Activated T-helper 1 cell treated with anti-CD3 and anti-CD28 coated beads, Interleukin-12 subunit alpha, Interleukin-12 subunit beta, Interleukin-2, Interleukin-4 antibody, amounts not matched to agents 30 ng/mL and 10 ng/mL and 1 ng/mL, durations not matched to agents 14 hours and 24 hours and 36 hours (primary cell): ENCODE measurements around the gene SFSWAP. TPM values are rescaled to one million over a fixed set of nuclear protein-coding genes. Genes with fewer than 3 reads are reported as not detected.
A peak's percentile ranks its signal among the peaks of the same experiment; 100 is the strongest.
"Not testable (repeated sequence)": the region's sequence is repeated elsewhere in the genome, so short reads cannot be mapped to it uniquely, and the experiment has no call there.

Experiments
- DNase-seq: peaks from one replicate; pipeline ENCODE4 v3.0.0; 2021; ENCODE audit warnings: low spot score
- H3K27ac Mint-ChIP-seq: one replicate; pipeline ENCODE4 v1.8.0; 2021; ENCODE audit warnings: mild to moderate bottlenecking, mixed read lengths
- H3K27me3 Mint-ChIP-seq: one replicate; pipeline ENCODE4 v1.8.0; 2022; ENCODE audit warnings: mild to moderate bottlenecking, moderate library complexity, mixed read lengths; ENCODE audit not compliant: insufficient read depth
- H3K36me3 Mint-ChIP-seq: one replicate; pipeline ENCODE4 v1.8.0; 2021; ENCODE audit warnings: low read depth, mixed read lengths
- H3K4me1 Mint-ChIP-seq: one replicate; pipeline ENCODE4 v1.8.0; 2021; ENCODE audit warnings: low read depth, mixed read lengths
- H3K4me3 Mint-ChIP-seq: one replicate; pipeline ENCODE4 v1.8.0; 2021; ENCODE audit warnings: mild to moderate bottlenecking, moderate library complexity, mixed read lengths
- H3K9me3 Mint-ChIP-seq: one replicate; pipeline ENCODE4 v1.8.0; 2021; ENCODE audit warnings: mixed read lengths
- intact Hi-C: fragments of 100-400 bp; cut with micrococcal nuclease; formaldehyde crosslinking; loops from one replicate; pipeline ENCODE4 v1.15.1; 2024
- total RNA-seq: library from RNA; stranded (reverse); gene quantifications from 2 replicates; pipeline ENCODE4 v1.2.3, GENCODE V29; 2022

Gene SFSWAP
- total RNA-seq, 1 donor from 2014 or later = 69.3 TPM

- no peaks in the 10 kb centered on the region for H3K36me3 Mint-ChIP-seq
- DNase-seq = no peak
- H3K9me3 Mint-ChIP-seq = peaks cover 11% of the 10 kb centered on the region
- H3K4me1 Mint-ChIP-seq = no peaks in the 10 kb centered on the region
- intact Hi-C loops = no loop called here
- peaks cover 11% of the 10 kb centered on the region for H3K27me3 Mint-ChIP-seq
- H3K4me3 Mint-ChIP-seq = no peak overlapping the region
- no peak overlapping the region for H3K27ac Mint-ChIP-seq
Measured at GRCh38 chr12:131700271-131700670, 10.6 kb upstream of the SFSWAP start.

DNA sequence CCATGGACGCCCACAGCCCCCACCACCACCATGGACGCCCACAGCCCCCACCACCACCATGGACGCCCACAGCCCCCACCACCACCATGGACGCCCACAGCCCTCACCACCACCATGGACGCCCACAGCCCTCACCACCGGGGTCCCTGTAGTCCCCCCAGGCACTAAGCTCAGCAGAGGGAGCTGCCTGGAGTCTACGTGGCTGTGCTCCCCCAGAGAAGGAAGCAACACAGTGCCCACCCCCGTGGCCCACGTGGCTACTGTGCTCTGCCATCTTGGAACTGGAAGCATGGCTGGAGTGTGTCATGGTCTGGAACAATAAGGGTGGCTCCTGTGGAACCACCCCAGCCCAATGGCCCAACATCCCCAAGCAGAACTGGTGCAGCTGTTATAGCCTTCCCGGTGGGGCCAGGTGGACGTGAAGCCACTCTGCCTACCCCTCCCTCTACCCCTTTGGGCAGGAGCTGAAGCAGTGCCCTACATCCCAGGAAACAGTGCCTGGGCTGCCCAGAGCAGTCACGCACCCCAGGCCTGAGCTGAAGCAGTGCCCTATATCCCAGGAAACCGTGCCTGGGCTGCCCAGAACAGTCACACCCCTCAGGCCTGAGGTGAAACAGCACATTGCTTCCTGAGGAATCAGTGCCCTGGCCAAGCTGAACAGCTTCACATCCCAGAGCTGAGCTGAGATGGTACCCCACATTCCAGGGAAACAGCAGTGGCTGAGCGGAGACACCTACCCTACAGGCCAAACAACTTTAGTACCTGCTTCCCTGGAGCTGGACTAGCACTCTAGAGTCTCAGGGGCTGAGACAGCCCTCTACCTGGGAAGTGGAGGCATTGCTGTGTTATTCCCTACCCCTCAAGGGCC is 9.0 kb upstream of the SFSWAP start:
- Mint-ChIP-seq H3K27ac (no peak overlapping the region), H3K36me3 (no peaks in the 10 kb centered on the region), H3K4me1 (no peaks in the 10 kb centered on the region), H3K9me3 (peaks cover 15% of the 10 kb centered on the region), H3K27me3 (peaks cover 11% of the 10 kb centered on the region), H3K4me3 (no peak overlapping the region)
- DNase-seq = no peak
- intact Hi-C loops = no loop called here

DNA sequence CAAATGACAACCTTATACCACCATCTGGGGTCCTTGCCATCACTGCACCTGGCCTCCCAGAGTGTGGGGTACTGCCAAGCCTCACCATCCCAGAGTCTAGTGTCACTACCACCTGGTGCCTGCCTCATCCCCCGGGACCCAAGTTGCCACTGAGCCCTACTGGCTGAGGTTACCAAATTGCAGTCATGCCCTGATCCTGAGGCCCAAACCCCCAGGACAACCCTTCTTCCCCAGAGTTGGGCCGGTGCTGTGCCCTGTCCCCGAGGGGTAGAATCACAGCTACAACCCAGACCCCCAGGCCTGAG is 8.4 kb upstream of the SFSWAP start:
- H3K27me3 Mint-ChIP-seq = peaks cover 15% of the 10 kb centered on the region
- no peaks in the 10 kb centered on the region for H3K4me1 Mint-ChIP-seq
- intact Hi-C loops = no loop called here

DNA sequence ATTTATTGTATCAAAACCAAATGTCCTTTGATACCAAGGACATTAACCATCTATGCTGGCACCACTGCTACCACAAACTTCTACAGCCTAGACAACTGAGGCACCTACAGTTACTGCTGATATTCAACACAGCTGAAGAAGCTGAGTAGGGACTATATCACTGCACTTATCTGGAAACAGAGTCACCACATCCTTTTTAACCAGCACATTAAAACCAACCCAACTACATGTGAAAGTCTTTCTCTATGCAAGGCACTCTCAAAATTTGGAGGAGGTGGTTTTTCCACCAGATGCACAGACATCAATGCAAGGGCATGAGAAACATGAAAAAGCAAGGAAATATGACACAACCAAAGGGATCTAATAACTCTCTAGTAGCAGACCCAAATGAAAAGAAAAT is 7.7 kb upstream of the SFSWAP start:
- H3K27ac Mint-ChIP-seq = no peak overlapping the region
- H3K36me3 Mint-ChIP-seq = no peaks in the 10 kb centered on the region
- peaks cover 15% of the 10 kb centered on the region for H3K27me3 Mint-ChIP-seq
- no peaks in the 10 kb centered on the region for H3K4me1 Mint-ChIP-seq
- intact Hi-C loops = no loop called here
- no peak for DNase-seq
- H3K9me3 Mint-ChIP-seq = peaks cover 15% of the 10 kb centered on the region
- no peak overlapping the region for H3K4me3 Mint-ChIP-seq

More for the DNA sequence above, 8.4 kb upstream of the SFSWAP start:
- Mint-ChIP-seq H3K9me3 (peaks cover 15% of the 10 kb centered on the region), H3K27ac (no peak overlapping the region), H3K4me3 (no peak overlapping the region), H3K36me3 (no peaks in the 10 kb centered on the region)
- no peak for DNase-seq

- no peak for DNase-seq
- Mint-ChIP-seq H3K9me3 (peaks cover 15% of the 10 kb centered on the region), H3K4me3 (no peak overlapping the region), H3K36me3 (no peaks in the 10 kb centered on the region), H3K27ac (no peak overlapping the region), H3K4me1 (peaks cover 3% of the 10 kb centered on the region), H3K27me3 (peaks cover 12% of the 10 kb centered on the region)
- intact Hi-C loops = no loop called here
Measured at GRCh38 chr12:131704509-131704908, 6.4 kb upstream of the SFSWAP start.

DNA sequence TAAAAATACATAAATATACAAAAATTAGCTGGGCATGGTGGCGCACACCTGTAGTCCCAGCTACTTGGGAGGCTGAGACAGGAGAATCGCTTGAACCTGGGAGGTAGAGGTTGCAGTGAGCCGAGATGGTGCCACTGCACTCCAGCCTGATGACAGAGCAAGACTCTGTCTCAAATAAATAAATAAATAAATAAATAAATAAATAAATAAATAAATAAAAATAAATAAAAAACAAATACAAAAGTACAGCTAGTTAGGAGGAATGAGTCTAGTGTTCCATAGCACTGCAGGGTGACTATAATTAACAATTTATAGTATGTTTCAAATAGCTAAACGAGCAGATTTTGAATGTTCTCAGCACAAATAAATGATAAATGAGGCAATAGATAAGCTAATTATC is 4.2 kb upstream of the SFSWAP start:
- peaks cover 12% of the 10 kb centered on the region for H3K27me3 Mint-ChIP-seq
- H3K36me3 Mint-ChIP-seq, intact Hi-C loops, H3K4me3 Mint-ChIP-seq, H3K27ac Mint-ChIP-seq, DNase-seq: not testable (repeated sequence)
- peaks cover 10% of the 10 kb centered on the region for H3K4me1 Mint-ChIP-seq
- H3K9me3 Mint-ChIP-seq = peaks cover 15% of the 10 kb centered on the region

- Mint-ChIP-seq H3K4me1 (peaks cover 26% of the 10 kb centered on the region), H3K27me3 (peaks cover 6% of the 10 kb centered on the region), H3K9me3 (peaks cover 11% of the 10 kb centered on the region), H3K36me3 (peaks cover 10% of the 10 kb centered on the region), H3K4me3 (peak overlapping the region; percentile 93), H3K27ac (peak overlapping the region; percentile 92)
- intact Hi-C loops = no loop called here
- DNase-seq = no peak
Measured at GRCh38 chr12:131709226-131709625, 1.7 kb upstream of the SFSWAP start.

- H3K9me3 Mint-ChIP-seq = no peaks in the 10 kb centered on the region
- peak overlapping the region; percentile 92 for H3K27ac Mint-ChIP-seq
- peaks cover 4% of the 10 kb centered on the region for H3K27me3 Mint-ChIP-seq
Measured at GRCh38 chr12:131711551-131712205, 788 bp downstream of the SFSWAP start.

DNA sequence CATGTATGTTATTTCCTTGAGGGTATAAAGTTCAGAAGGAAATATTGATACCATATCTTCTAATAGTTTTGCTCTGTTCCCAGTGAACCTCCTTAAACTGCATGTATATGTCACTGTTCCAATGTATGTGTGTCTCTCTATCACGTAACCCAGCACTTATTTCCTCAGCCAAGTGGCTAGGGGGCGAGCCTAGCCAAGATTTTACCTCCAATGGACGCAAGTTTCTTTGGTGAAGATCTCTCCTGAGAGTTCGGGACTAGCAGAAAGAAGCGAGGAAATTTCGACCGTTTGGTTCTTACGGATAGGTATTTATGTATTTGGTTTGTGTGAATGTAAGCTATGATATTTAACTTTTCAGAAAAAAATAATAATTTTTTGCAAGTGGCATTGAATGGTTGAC is 2.5 kb downstream of the SFSWAP start:
- intact Hi-C loops = loop anchor here (5.0 to 10.0 kb wide), 4 partner anchors 184 to 839 kb away; partner anchors contain the start of gene RAN
- H3K4me1 Mint-ChIP-seq = peaks cover 26% of the 10 kb centered on the region
- H3K27ac Mint-ChIP-seq = no peak overlapping the region
- H3K36me3 Mint-ChIP-seq = peaks cover 40% of the 10 kb centered on the region
- H3K27me3 Mint-ChIP-seq = no peaks in the 10 kb centered on the region
- no peak for DNase-seq
- H3K4me3 Mint-ChIP-seq = peak overlapping the region; percentile 57
- H3K9me3 Mint-ChIP-seq = no peaks in the 10 kb centered on the region

More at GRCh38 chr12:131711551-131712205, 788 bp downstream of the SFSWAP start:
- Mint-ChIP-seq H3K4me3 (peak overlapping the region; percentile 93), H3K36me3 (peaks cover 29% of the 10 kb centered on the region), H3K4me1 (peaks cover 26% of the 10 kb centered on the region)
- DNase-seq = no peak
- intact Hi-C loops = loop anchor here (1.0 to 10.0 kb wide), 8 partner anchors 105 to 837 kb away; partner anchors contain the start of genes EP400, PUS1 and RAN

DNA sequence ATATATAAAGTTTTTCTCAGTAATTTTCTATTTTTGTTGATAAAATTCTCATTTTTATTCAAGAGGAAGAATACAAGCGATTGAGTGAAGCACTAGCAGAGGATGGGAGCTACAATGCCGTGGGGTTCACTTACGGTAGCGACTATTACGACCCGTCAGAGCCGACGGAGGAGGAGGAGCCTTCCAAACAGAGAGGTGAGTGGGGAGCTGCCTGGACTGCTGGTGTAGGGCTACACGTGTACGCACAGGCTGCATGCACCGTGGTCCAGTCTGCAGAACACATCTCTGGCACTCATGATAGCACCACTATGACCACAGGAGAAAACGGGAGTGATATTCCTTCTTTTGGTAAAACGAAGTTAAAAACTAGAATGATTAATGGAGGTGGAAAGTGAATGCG is 3.9 kb downstream of the SFSWAP start:
- H3K4me1 Mint-ChIP-seq = peaks cover 21% of the 10 kb centered on the region
- no peaks in the 10 kb centered on the region for H3K27me3 Mint-ChIP-seq
- intact Hi-C loops = loop anchor here (5.0 to 10.0 kb wide), 4 partner anchors 183 to 840 kb away; partner anchors contain the start of gene RAN
- no peak for DNase-seq
- H3K4me3 Mint-ChIP-seq = no peak overlapping the region
- H3K36me3 Mint-ChIP-seq = peaks cover 47% of the 10 kb centered on the region
- H3K9me3 Mint-ChIP-seq = no peaks in the 10 kb centered on the region
- H3K27ac Mint-ChIP-seq = no peak overlapping the region

GRCh38 chr12:131716282-131716681 is 5.4 kb downstream of the SFSWAP start:
- Mint-ChIP-seq H3K4me3 (no peak overlapping the region), H3K27me3 (no peaks in the 10 kb centered on the region), H3K36me3 (peaks cover 59% of the 10 kb centered on the region), H3K9me3 (no peaks in the 10 kb centered on the region), H3K4me1 (peaks cover 16% of the 10 kb centered on the region), H3K27ac (no peak overlapping the region)
- intact Hi-C loops = loop anchor here (10.0 kb wide), 3 partner anchors 369 to 841 kb away; partner anchors contain the start of gene RAN
- DNase-seq = no peak

- peaks cover 57% of the 10 kb centered on the region for H3K36me3 Mint-ChIP-seq
- peaks cover 13% of the 10 kb centered on the region for H3K4me1 Mint-ChIP-seq
Measured at GRCh38 chr12:131720241-131720640, 9.4 kb downstream of the SFSWAP start.

GRCh38 chr12:131720921-131721320 is 10.0 kb downstream of the SFSWAP start:
- peaks cover 54% of the 10 kb centered on the region for H3K36me3 Mint-ChIP-seq
- no peak for DNase-seq
- no peaks in the 10 kb centered on the region for H3K27me3 Mint-ChIP-seq
- no peaks in the 10 kb centered on the region for H3K9me3 Mint-ChIP-seq
- H3K4me3 Mint-ChIP-seq = no peak overlapping the region
- H3K4me1 Mint-ChIP-seq = peaks cover 13% of the 10 kb centered on the region
- peak overlapping the region; percentile 56 for H3K27ac Mint-ChIP-seq
- intact Hi-C loops = no loop called here

More at GRCh38 chr12:131720241-131720640, 9.4 kb downstream of the SFSWAP start:
- Mint-ChIP-seq H3K27ac (no peak overlapping the region), H3K9me3 (no peaks in the 10 kb centered on the region), H3K4me3 (no peak overlapping the region), H3K27me3 (no peaks in the 10 kb centered on the region)
- no peak for DNase-seq
- intact Hi-C loops = no loop called here
